Measurements from ENCODE around the gene NFIA.

Gene NFIA

GRCh38 chr1:61225478-61225877, 143.1 kb downstream of the NFIA start:
- no peak for FAIRE-seq

DNA sequence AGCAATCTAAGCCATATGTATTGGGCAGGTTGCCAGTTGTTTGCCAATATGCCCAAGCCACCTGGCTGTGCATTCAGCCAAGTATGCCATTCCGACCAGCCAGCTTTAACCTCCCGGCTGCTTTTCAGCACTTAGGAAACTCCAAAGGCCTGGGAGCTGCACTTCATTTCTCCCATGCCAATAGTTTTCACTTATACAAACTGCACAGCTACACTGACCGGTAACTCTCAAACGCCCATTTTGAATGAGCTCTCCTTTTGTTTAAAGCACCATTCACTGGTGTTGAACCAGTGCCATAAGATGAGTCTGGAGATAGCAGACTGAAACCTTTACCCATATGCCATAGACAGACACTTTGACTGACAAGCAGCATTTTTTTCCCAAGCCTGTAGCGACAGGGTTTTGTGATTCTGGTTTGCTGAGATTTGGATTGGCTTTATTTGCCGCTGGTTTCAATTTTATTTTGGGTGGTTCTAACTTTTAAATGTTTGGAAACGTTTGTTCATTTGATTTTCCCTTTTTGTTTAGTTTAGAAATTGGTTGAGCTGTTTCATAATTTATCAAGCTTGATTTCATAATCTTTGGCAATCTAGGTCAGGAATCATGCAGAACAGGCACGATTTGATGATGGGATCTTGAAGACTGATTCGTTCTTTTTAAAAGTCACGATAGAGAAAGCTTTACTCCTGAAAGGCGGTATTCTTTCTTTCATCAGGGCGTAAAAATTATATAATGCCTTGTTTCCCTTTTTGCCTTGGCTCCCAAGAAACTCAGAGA, 144.6 kb downstream of the NFIA start:
- FAIRE-seq = no peak

DNA sequence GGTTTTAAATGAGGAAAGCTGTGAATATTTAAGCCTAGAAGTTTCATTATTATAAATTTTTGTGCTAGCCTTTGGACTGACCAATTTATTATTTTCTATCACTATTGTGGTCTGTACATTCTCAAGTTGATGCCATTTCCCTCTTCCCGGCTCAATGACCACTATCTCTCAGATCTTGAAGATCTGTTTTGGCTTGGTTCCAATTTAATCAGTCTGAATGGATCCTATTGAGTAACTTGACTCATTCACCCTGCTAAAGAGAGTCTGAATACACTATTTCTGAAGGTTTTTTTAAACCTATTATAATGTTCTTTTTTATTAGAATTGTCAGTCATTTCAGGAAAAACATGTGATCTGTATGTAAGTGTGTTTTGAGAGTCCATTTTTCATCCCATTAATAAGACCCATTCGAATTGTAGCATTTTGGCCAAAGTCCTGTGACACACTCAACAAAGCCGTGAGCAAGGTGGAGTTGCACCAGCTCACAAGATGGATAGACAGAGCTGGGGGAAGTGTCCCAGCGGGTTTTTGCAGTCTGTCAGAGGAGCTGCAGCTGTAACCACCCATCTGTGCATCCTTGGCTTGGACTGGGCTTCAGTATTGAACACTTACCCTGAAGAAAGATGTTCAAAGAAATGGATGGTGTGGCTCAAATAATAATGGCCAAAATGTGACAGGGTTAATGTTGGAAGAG, 145.6 kb downstream of the NFIA start:
- no peak for FAIRE-seq

GRCh38 chr1:61230523-61230922, 148.2 kb downstream of the NFIA start:
- FAIRE-seq = no peak

- no peak for FAIRE-seq
Observed at GRCh38 chr1:61231795-61232194, 149.4 kb downstream of the NFIA start.

DNA sequence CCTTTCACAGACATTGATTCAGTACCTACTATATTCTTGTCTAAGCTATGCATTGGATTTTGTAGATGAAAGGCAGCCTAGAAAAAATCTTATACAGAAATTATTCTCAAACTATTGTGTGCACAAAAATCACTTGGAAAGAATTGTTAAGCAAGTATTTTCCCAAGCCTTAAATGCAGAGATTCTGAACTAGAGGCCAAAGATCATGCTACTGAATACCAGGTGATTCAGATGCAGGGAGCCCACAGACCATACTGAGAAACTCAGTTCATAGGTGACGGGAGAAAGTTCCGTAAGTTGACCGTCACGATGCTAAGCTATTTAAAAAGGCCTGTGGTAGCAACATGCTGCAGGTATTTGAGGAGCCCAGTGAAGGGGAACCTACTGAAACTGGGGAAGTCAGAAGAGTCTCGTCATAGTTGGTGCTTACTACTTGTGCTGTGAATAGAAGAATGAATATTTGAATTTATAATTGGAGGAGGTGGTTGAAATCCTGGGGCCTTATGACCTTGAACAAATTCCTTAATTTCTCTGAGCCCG, 150.8 kb downstream of the NFIA start:
- no peak for FAIRE-seq

DNA sequence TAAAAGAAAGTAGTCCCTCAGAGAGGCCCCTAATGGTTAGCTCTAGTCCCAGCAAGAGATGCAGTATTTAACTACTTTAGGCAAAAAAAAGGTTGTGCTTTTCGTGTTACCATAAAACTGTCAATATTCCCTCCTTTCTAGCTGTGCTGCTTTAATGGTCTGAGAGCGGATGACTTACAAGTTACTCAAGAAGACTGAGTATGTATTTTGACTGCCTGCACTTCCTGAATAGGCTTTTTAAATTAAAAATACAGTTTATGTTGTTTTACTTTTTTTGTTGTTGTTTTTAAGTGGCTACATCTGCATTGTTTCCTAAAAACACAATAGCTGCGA, 152.2 kb downstream of the NFIA start:
- FAIRE-seq = no peak

DNA sequence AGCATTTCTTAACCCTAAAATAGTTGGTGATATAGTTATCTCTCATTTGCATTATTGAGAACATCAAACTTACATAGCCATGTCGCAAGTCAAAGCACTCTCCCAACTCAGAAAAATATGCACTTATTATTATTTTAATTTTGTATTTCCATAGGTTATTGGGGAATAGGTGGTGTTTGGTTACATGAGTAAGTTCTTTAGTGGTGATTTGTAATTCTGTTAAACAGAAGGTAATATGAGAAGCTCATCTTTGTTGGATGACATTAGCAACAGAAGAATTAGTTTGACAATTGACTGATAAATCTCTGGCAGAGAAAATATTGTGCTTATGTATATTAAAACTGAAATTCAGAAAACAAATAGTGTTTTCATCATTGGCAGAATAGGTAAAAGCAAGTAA, 154.8 kb downstream of the NFIA start:
- no peak for FAIRE-seq

DNA sequence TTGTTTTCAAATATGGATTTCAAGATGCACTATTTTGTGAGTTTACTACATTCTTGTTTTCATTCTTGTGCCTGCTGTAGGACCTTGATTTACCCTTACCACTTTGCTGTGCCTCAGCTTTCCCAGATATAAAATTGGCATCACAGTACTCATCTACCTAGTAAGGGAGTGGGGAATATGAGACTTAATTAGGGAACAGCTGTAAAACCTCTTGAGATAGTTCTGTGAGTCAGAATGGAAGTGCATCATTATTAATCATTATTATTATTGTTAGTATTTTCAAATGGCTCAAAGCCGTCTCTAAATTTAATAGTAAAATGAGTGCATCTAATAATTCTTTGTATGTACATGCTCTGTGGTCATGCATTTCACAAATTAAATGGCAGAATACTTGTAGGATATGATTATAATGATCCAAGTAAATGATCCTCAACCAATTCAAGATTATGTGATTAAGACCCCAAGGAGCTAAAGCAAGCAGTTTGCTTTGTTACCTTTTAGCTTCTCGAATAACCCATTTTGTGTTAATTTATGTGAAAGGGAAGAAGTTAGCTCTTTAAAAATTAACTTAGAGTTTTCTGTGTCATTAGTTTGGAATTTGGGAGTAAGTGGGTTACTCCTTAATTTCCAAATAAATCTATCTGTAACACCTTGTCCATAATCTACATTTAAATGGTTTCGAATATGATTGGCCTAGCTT, 155.4 kb downstream of the NFIA start:
- no peak for FAIRE-seq

DNA sequence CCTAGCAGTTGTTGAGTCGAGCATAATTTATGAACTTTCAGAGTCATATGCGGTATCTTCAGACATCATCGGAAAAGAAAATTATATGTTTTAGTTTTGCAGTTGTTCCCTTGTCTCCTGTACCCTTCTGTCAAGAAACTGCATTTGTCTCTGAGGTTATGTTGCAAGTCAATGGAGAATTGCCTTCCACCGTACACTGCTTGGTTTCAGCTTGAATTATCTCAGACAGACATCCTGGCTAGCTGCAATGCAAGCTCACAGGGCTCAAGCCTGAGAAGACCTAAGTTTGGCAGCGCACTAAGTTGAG, 156.0 kb downstream of the NFIA start:
- FAIRE-seq = no peak

DNA sequence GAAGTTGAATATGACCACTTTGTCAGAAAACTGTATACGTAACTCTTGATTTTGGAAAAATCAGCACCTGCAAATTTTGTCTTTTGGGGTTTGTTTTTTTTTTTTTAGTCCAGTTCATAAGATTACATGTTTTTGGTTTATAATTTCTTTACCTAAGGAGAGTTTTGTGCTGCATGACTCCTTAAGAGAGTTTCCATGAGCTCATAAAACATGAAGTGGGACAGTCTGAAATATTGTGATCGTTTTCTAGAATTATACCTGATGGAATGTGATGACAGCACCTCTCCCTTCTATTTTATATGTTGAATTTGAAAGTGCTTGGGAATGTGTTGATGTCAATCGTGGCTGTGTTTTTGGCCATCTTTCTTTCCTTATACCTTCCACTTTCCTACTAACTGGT, 158.5 kb downstream of the NFIA start:
- no peak for FAIRE-seq

GRCh38 chr1:61241411-61241838, 159.1 kb downstream of the NFIA start:
- no peak for FAIRE-seq

DNA sequence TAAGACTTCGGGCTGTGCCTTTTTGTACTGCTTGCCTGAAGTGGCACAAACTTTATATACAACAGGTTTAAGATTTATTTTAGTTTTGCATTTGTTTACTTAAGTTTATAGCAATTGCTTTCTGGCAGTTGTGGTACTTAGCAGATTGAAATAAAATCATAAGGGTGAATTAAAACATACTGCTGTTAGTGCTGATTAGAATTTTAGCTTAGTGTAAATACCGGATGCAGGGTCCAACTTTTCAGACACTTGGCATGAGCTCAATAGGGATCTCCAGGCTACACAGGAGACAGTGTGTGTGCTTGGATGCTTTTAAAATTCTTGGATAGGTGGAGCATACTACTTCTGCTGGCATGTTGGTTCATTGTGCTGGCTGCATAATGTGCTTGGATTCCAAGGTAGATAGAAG, 159.6 kb downstream of the NFIA start:
- FAIRE-seq = no peak

DNA sequence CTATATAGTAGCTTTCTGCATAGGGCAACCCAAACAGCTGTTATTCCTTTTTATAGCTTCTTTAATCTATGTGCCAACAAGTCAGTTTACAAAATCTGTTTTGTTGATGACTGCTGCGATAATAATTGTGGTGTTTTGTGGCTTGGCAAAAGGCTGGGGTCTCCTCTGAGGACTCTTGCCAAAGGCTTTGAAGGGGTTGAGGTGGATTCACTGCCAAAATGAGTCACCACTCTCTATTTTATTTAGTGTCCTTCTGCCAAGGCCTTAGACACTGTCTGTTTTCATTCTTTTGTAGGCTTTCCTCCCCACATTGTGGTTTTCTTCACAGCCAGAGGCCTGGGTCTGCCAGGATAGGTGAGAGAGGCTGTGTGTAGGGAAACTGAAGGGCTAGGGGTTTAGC, 161.8 kb downstream of the NFIA start:
- FAIRE-seq = peak; percentile 51

DNA sequence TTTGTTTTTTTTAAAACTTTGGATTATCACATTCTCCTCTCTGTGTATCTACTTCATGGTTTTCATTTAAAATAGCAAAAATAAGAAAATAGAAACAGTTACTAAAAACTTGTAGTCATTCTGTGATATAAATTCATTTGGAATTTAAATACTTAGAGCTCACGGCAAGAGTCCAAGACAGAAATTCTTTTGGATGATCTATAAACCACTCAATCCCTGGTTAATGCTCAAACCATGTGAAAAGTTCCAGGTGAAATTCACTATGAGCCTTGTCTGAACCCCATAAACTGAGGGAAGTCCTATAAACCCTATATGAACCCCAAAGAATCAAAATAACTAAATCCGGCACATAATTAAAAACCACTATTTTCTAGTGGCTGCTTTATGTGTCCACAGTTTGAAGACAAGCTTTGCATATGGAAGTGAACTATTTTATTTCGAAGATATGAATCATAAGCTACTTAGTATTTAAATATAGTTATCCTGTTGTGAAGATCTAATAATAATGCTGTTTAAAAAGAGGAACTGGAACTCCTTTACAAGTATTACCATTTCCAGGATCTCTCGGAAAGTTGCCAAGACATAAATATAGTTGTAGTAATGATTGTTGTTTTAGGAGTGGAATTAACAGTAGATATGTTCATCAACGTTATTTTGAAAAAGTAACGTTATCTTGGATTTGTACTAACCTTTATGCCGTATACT, 163.5 kb downstream of the NFIA start:
- FAIRE-seq = no peak

DNA sequence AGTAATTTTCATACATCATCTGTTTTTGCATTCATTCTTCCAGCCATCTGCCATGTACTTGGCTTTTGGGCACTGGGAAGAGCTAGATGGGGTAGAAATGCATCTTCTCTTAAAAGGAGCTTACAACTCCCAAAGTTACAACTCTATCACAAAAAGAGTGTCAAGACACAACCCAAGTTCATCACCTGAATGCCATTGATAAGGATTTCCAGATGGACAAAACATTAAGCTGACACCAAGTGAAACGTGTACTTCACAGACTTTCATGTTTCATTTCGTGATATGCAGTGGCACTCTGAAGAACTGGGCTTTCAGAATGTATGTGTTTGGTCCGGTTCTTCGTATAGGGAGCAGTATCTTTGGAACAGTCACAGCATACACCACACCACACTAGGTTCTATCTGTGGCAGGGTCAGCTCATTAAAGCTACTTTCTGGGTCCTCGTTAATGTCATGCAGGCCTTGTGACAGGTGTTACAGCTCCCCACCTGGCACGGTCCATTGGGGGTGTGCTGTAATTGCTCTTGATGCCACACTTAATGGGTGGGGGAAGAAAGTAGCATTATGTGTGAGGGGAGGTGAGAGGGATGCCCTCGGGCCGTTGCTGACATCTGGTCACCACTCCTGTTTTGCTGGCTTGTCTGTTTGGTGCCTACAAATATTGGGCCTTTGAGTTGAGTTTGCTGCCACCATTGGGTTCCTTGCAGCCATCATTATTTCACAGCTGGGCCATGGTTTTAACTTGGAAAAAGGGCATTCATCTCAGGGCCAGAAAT, 164.9 kb downstream of the NFIA start:
- FAIRE-seq = no peak

GRCh38 chr1:61247881-61248752, 165.8 kb downstream of the NFIA start:
- FAIRE-seq = no peak

- FAIRE-seq = no peak
Observed at GRCh38 chr1:61250933-61251332, 168.6 kb downstream of the NFIA start.

DNA sequence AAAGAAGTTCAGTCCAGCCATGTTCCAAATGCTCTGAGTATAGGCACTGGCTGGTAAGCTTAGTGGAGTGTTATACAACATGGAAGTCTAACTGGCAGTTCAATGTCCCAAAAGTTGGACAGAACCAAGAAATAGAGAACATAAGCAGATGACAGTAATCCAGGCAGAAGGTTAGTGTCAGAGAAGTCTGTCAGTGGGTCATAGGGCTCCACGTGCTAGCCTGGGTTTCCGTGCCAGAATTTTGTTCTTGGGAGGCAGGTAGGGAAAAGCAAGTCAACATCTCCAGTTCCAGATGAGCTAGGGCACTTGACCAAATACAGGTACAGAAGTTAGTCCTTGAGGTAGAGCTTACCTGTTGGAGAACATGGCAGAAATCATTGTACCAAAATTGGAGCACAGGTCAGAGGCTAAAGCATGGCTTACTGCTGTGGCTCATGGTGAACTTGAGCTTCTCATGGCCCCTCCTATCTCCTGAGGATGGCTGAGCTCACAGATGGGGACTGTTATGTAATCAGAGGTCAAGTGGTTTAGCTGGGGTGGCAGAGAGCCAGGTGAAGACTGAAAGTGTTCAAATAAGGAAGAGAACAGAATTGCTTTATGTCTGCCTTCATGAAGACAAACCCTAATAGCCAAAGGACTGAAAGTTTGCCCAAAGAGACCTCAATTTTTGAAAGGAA, 170.8 kb downstream of the NFIA start:
- FAIRE-seq = no peak

- no peak for FAIRE-seq
Observed at GRCh38 chr1:61253912-61254633, 171.7 kb downstream of the NFIA start.
